Colonic mucosa (tissue), 4 donors: ENCODE measurements around the gene CRISPLD2. TPM values are rescaled to one million over a fixed set of nuclear protein-coding genes. Genes with fewer than 3 reads are reported as not detected.
"Not testable (repeated sequence)": the region's sequence is repeated elsewhere in the genome, so short reads cannot be mapped to it uniquely, and the experiment has no call there.

Experiments used
- DNase-seq: peaks from one replicate; pipeline ENCODE4 v3.0.0-alpha.2; 2020
- H3K27ac ChIP-seq: fragments of 200-600 bp; one replicate; pipeline ENCODE4 v1.8.0; 2021
- H3K27me3 ChIP-seq: fragments of 200-600 bp; one replicate; pipeline ENCODE4 v1.8.0; 2021
- H3K36me3 ChIP-seq: fragments of 200-600 bp; one replicate; pipeline ENCODE4 v1.8.0; 2021
- H3K4me1 ChIP-seq: fragments of 200-600 bp; one replicate; pipeline ENCODE4 v1.8.0; 2021; ENCODE audit warnings: mild to moderate bottlenecking
- H3K4me3 ChIP-seq: fragments of 200-600 bp; one replicate; pipeline ENCODE4 v1.8.0; 2021
- H3K9ac ChIP-seq, 2 donors: one replicate each; pipeline ENCODE4 v1.7.0; 2013; ENCODE audit warnings: control low read depth in 2 of 2, low read depth in 2 of 2, low read length in 2 of 2
- H3K9me3 ChIP-seq: fragments of 200-600 bp; one replicate; pipeline ENCODE4 v1.8.0; 2021
- CTCF ChIP-seq: fragments of 200-600 bp; IDR thresholded peaks from one replicate; pipeline ENCODE4 v1.8.0; 2022; ENCODE audit warnings: antibody characterized with exemption, mild to moderate bottlenecking
- intact Hi-C: fragments of 100-400 bp; cut with DNase I; formaldehyde crosslinking; loops from one replicate; pipeline ENCODE4 v1.14.1; 2022
- total RNA-seq, 2 donors: library from RNA; stranded (reverse); fragmentation: NEBNext Ultra II Directional in 1 of 2; extraction: Animal tissue kit (Norgen Biotek cat#: 25700) in 1 of 2; gene quantifications; one replicate each; pipeline ENCODE4 v1.2.1, GENCODE V29; 2021
- donor health status: healthy.
- donor health status: DM: no; HTN: no; CAD: no.
- donor health status: DM: no; HTN: no; CAD: no.

The CRISPLD2 gene
- total RNA-seq, 2 donors from 2014 or later, result 10.4 to 37.9 TPM

GRCh38 chr16:84851192-84852127, 31.7 kb downstream of the CRISPLD2 start:
- TF ChIP-seq CTCF, result no peak
- H3K4me3 ChIP-seq, result no peak overlapping the region
- H3K27me3 ChIP-seq, result no peaks in the 10 kb centered on the region
- H3K36me3 ChIP-seq, result no peaks in the 10 kb centered on the region
- DNase-seq, result no peak
- H3K4me1 ChIP-seq, result no peaks in the 10 kb centered on the region
- no peaks in the 10 kb centered on the region for H3K9me3 ChIP-seq
- H3K27ac ChIP-seq, result no peak overlapping the region
- intact Hi-C loops, result no loop called here
- H3K9ac ChIP-seq, result no peak overlapping the region

GRCh38 chr16:84853534-84853933, 33.7 kb downstream of the CRISPLD2 start:
- H3K9me3 ChIP-seq, result no peaks in the 10 kb centered on the region
- no peak overlapping the region for H3K27ac ChIP-seq
- no peak for DNase-seq
- H3K4me3 ChIP-seq, result no peak overlapping the region
- no peak overlapping the region for H3K9ac ChIP-seq
- no peak for TF ChIP-seq CTCF
- no peaks in the 10 kb centered on the region for H3K36me3 ChIP-seq
- H3K4me1 ChIP-seq, result no peaks in the 10 kb centered on the region
- no peaks in the 10 kb centered on the region for H3K27me3 ChIP-seq
- intact Hi-C loops, result no loop called here

GRCh38 chr16:84854759-84855158, 35.0 kb downstream of the CRISPLD2 start:
- DNase-seq, result no peak
- no peaks in the 10 kb centered on the region for H3K36me3 ChIP-seq

GRCh38 chr16:84855435-84856202, 35.8 kb downstream of the CRISPLD2 start:
- DNase-seq, H3K4me3 ChIP-seq, intact Hi-C loops, H3K4me1 ChIP-seq, H3K9me3 ChIP-seq, H3K27ac ChIP-seq, H3K9ac ChIP-seq, H3K27me3 ChIP-seq, H3K36me3 ChIP-seq: not testable (repeated sequence)

More at GRCh38 chr16:84854759-84855158, 35.0 kb downstream of the CRISPLD2 start:
- H3K9me3 ChIP-seq, result no peaks in the 10 kb centered on the region
- no peak overlapping the region for H3K4me3 ChIP-seq
- intact Hi-C loops, result no loop called here
- no peaks in the 10 kb centered on the region for H3K27me3 ChIP-seq
- TF ChIP-seq CTCF, result no peak
- no peaks in the 10 kb centered on the region for H3K4me1 ChIP-seq
- no peak overlapping the region for H3K27ac ChIP-seq
- H3K9ac ChIP-seq, result no peak overlapping the region

- H3K9me3 ChIP-seq, DNase-seq, H3K36me3 ChIP-seq, H3K4me3 ChIP-seq, H3K27me3 ChIP-seq, intact Hi-C loops, H3K27ac ChIP-seq, H3K4me1 ChIP-seq, H3K9ac ChIP-seq: not testable (repeated sequence)
Measured at GRCh38 chr16:84856203-84856581, 36.4 kb downstream of the CRISPLD2 start.

GRCh38 chr16:84856811-84857210, 37.0 kb downstream of the CRISPLD2 start:
- H3K27me3 ChIP-seq, DNase-seq, H3K27ac ChIP-seq, H3K4me3 ChIP-seq, H3K9ac ChIP-seq, H3K36me3 ChIP-seq, intact Hi-C loops, H3K4me1 ChIP-seq, H3K9me3 ChIP-seq: not testable (repeated sequence)
